ENCODE measurements around the gene TMEM131.
A peak's percentile ranks its signal among the peaks of the same experiment; 100 is the strongest.

DNA sequence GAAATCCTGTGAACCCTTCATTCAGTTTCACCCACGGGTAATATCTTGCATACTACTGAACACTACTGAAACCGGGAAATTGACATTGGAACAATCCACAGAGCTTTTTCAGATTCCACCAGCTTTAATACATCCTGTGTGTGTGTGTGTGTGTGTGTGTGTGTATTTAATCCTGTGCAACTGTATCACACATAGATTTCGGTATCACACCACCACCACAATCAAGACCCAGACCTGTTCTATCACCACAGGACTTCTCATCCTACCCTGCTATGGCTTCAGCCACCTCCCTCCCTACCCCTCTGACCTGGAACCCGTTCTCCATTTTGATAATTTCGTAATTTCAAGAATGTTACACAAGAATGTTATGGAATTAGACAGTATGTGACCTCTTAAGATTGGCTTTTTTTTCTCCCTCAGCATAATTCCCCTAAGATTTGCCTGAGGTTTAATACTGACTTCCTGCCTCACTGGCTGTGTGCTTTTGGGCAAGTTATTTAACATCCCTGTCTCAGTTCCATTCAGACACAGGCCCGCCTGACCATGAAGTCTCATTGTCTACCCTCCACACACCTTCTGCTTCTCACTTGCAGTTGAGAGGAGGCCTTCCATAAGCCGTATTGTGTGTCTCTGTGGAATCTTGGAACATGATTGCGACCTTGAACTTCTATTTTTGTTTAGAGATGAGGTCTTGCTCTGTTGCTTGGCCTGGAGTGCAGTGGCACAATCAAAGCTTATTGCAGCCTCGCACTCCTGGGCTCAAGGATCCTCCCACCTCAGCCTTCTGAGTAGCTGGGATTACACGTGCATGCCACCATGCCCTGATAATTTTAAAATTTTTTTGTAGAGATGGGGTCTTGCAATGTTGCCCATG is 14.4 kb upstream of the TMEM131 start:
- TF ChIP-seq, protein P1, sequence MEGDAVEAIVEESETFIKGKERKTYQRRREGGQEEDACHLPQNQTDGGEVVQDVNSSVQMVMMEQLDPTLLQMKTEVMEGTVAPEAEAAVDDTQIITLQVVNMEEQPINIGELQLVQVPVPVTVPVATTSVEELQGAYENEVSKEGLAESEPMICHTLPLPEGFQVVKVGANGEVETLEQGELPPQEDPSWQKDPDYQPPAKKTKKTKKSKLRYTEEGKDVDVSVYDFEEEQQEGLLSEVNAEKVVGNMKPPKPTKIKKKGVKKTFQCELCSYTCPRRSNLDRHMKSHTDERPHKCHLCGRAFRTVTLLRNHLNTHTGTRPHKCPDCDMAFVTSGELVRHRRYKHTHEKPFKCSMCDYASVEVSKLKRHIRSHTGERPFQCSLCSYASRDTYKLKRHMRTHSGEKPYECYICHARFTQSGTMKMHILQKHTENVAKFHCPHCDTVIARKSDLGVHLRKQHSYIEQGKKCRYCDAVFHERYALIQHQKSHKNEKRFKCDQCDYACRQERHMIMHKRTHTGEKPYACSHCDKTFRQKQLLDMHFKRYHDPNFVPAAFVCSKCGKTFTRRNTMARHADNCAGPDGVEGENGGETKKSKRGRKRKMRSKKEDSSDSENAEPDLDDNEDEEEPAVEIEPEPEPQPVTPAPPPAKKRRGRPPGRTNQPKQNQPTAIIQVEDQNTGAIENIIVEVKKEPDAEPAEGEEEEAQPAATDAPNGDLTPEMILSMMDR (IDR thresholded peaks at IDR 0.05) = no peak
- TF ChIP-seq POLR2A (IDR thresholded peaks at IDR 0.05) (no peak), EP300 (IDR thresholded peaks at IDR 0.05) (peak in 1 of 2 donors; percentile 9)
